Mesothelial cell of epicardium (in vitro differentiated cells): Measurements from ENCODE around the gene CD5L. TPM values are rescaled to one million over a fixed set of nuclear protein-coding genes. Genes with fewer than 3 reads are reported as not detected.

Experiments
- DNase-seq, 2 experiments: peaks; one replicate each; pipeline ENCODE4 v3.0.0; 2021; ENCODE audit warnings: low spot score in 2 of 2; ENCODE audit not compliant: unreplicated experiment in 2 of 2
- H3K27ac Mint-ChIP-seq: 2 replicates; pipeline ENCODE4 v1.8.0; 2021; ENCODE audit warnings: mixed read lengths
- H3K27me3 Mint-ChIP-seq: 2 replicates; pipeline ENCODE4 v1.8.0; 2021; ENCODE audit warnings: low read depth, mixed read lengths
- H3K36me3 Mint-ChIP-seq: 2 replicates; pipeline ENCODE4 v1.8.0; 2021; ENCODE audit warnings: mixed read lengths
- H3K4me1 Mint-ChIP-seq: 2 replicates; pipeline ENCODE4 v1.8.0; 2021; ENCODE audit warnings: mixed read lengths
- H3K4me3 Mint-ChIP-seq: 2 replicates; pipeline ENCODE4 v1.8.0; 2021; ENCODE audit warnings: mild to moderate bottlenecking, moderate library complexity, mixed read lengths
- H3K9me3 Mint-ChIP-seq: 2 replicates; pipeline ENCODE4 v1.8.0; 2021; ENCODE audit warnings: mixed read lengths
- total RNA-seq: library from RNA; stranded (reverse); gene quantifications from 3 replicates; pipeline ENCODE4 v1.2.1, GENCODE V29; 2021
- TF ChIP-seq, protein P1 (sequence below): fragments of 200-600 bp; sonication (generic); IDR thresholded peaks from one replicate; pipeline ENCODE4 v1.5.0; 2021; ENCODE audit warnings: antibody characterized with exemption; ENCODE audit not compliant: unreplicated experiment

The CD5L gene
- total RNA-seq, 1 donor from 2014 or later = not detected

DNA sequence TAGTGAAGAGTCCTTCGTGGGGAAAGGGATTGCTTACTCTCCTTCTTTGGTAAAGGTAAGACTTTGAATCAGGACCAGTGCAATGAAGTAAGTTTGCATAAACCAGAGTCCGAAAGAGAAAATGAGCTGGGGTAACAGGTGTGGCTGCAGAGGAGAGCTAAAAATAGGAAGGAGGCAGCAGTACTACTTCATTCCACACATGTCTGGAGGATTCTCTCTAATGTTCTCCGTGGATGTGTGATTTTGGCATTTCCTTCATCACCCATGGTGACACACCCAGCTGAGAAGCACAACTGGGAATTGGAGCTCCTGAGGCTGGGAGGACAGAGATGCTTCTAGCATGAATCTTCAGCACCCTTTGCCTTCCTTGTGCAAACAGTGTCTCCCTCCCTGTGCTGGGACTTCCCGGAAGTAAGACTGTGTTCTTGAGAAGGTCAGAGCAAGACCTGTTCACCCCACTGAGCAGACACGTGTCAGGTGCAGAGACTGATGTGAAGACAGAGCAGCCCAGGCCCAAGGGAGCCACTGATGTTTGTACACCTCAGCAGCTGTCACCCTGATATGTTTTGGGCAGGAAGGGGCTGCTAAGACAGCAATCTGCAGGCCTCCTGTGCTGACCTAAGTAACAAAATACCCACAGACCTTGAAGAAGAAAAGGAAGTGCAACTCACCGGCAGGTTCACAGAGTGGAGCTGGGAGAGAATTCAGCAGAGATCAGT lies 35.0 kb downstream of the CD5L start:
- H3K36me3 Mint-ChIP-seq = no peaks in the 10 kb centered on the region
- no peaks in the 10 kb centered on the region for H3K9me3 Mint-ChIP-seq
- DNase-seq = no peak
- no peaks in the 10 kb centered on the region for H3K4me1 Mint-ChIP-seq
- H3K27ac Mint-ChIP-seq = no peak overlapping the region
- no peak overlapping the region for H3K4me3 Mint-ChIP-seq
- TF ChIP-seq, protein P1, sequence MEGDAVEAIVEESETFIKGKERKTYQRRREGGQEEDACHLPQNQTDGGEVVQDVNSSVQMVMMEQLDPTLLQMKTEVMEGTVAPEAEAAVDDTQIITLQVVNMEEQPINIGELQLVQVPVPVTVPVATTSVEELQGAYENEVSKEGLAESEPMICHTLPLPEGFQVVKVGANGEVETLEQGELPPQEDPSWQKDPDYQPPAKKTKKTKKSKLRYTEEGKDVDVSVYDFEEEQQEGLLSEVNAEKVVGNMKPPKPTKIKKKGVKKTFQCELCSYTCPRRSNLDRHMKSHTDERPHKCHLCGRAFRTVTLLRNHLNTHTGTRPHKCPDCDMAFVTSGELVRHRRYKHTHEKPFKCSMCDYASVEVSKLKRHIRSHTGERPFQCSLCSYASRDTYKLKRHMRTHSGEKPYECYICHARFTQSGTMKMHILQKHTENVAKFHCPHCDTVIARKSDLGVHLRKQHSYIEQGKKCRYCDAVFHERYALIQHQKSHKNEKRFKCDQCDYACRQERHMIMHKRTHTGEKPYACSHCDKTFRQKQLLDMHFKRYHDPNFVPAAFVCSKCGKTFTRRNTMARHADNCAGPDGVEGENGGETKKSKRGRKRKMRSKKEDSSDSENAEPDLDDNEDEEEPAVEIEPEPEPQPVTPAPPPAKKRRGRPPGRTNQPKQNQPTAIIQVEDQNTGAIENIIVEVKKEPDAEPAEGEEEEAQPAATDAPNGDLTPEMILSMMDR = no peak
- H3K27me3 Mint-ChIP-seq = peaks cover 45% of the 10 kb centered on the region

DNA sequence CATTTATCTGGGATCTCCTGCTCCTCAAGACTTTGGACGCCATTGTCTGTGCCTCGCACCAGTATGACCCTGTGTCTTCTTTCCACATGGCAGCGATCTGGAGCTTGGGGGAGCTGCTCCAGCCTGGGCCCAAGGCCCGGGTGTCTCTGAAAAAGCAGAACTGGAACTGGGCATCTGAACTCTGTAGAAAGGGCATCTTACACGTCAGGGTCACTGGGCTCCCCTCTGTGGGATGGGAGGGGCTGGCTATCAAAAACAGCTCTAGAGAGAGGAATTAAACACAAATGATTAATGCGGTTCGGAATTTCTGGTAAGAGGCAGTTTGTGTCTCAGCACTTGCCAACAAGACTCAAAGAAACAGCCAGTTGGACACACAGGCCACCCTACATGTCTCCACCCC lies 37.8 kb downstream of the CD5L start:
- no peak for DNase-seq
- H3K4me1 Mint-ChIP-seq = no peaks in the 10 kb centered on the region
- H3K9me3 Mint-ChIP-seq = no peaks in the 10 kb centered on the region
- no peak overlapping the region for H3K27ac Mint-ChIP-seq
- H3K4me3 Mint-ChIP-seq = no peak overlapping the region
- no peaks in the 10 kb centered on the region for H3K36me3 Mint-ChIP-seq
- H3K27me3 Mint-ChIP-seq = peaks cover 46% of the 10 kb centered on the region
- TF ChIP-seq, protein P1 = no peak

DNA sequence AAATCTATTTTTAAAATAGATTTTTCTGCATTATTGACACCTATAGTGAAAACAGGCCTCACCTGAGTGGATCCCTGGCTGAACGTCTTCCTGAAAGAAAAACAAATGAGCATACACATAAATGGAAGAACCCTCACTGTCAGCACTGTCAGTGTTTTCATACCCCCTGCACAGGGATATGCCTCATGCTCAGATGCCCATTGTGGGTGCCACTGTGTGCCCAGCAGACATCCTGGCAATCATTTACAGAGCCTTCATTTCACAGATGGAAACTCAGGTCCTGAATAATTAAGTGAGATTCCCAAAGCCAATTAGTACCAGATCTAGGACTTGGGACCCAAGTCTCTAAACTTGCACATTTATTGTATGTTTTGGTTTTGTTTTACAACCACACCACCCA lies 41.6 kb downstream of the CD5L start:
- no peaks in the 10 kb centered on the region for H3K9me3 Mint-ChIP-seq
- TF ChIP-seq, protein P1 = no peak
- H3K4me1 Mint-ChIP-seq = no peaks in the 10 kb centered on the region
- no peak overlapping the region for H3K4me3 Mint-ChIP-seq
- DNase-seq = no peak
- no peak overlapping the region for H3K27ac Mint-ChIP-seq
- peaks cover 21% of the 10 kb centered on the region for H3K27me3 Mint-ChIP-seq
- no peaks in the 10 kb centered on the region for H3K36me3 Mint-ChIP-seq

DNA sequence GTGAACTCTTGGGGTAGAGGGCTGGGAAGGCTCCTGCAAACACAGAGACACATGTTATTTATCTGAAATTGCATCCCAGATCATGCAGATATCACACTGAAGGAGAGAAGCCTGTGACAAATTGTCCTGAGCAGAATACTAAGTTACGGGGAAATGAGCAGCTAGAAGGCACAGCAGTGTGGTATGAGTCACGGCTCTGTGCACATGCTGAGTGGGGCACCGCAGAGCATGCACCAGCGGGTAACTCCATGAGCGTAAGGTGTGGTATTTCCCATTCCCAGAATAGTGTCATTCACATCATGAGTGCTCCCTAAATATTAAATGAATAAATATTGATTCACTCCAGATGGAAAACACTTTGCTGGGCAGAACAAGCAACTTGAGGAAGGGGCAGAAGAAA lies 43.4 kb downstream of the CD5L start:
- no peaks in the 10 kb centered on the region for H3K36me3 Mint-ChIP-seq
- peaks cover 12% of the 10 kb centered on the region for H3K27me3 Mint-ChIP-seq
- H3K4me3 Mint-ChIP-seq = no peak overlapping the region
- no peak overlapping the region for H3K27ac Mint-ChIP-seq
- no peak for DNase-seq
- H3K4me1 Mint-ChIP-seq = no peaks in the 10 kb centered on the region
- H3K9me3 Mint-ChIP-seq = peaks cover 10% of the 10 kb centered on the region
- TF ChIP-seq, protein P1 = no peak

DNA sequence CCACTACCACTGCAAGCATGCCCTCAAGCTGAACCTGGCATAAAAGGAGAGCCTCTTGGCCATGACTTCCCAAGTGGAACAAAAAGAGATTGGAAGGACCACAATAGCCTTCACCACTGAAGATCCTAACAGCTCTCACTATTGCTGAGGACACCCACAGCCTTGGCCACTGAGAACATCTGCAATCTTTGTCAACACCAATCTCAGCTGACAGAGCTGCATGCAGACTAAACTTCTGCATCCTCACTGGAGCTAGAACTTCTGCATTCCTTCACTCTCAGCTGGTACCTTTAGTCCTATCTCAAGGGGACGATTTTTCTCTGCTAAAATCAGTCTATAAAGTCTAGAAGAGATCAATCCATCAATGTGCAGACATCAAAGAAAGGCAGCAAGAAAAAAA lies 56.4 kb downstream of the CD5L start:
- Mint-ChIP-seq H3K27ac (no peak overlapping the region), H3K4me1 (no peaks in the 10 kb centered on the region), H3K27me3 (peaks cover 7% of the 10 kb centered on the region), H3K36me3 (no peaks in the 10 kb centered on the region), H3K4me3 (no peak overlapping the region), H3K9me3 (peaks cover 3% of the 10 kb centered on the region)
- DNase-seq = no peak
- TF ChIP-seq, protein P1 = no peak
